ENCODE data around the gene ALPK1.
"Not testable (repeated sequence)": the region's sequence is repeated elsewhere in the genome, so short reads cannot be mapped to it uniquely, and the experiment has no call there.

Gene ALPK1

DNA sequence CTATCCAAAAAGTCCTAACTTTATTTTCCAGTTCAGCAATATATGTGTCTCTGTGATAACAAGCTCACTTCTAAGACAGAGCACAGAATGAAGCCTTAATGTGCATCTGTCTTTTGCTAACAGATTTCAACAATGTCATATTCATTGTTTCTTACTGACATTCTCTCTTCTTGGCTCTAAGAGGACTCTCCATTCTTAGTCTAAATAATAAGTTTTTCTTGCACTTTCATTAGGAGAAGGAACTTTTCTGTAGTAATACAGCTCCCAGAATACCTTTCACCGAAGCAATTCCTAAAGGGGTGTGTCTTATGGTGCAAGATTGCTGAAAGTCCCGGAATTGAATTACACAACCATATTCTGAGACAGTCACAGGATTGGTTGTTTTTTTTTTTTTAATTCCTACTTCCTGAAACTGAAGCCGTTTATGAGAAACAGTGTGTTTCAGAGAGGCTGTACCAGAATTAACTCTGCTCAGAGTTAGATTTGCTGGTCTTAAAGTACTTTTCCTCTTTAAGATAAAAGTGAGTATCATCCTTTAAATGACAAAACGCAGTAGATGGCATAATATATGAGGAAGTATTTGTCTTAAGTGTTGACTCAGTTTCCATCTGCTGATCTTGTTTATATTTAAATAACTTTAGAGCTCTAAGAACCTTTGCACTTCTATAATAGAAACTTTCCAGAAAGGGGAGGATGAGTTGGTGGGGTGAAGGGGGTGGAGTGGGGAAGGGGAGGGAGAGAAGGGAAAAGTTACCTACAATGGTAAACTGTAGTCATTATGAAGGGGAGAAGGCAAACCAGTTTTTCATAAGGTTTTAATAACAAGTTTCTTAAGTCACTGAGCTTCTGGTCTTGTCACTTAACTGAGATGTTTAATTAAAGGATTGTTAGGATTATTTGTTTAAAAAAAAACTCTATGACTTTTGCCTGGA lies at the start of gene ALPK1:
ALPK1 (plus strand) TSS at position 421 of the 932 bp plus-strand sequence.
- DNase-seq (ENCODE audit: low read depth in 2 of 2), result no peak

DNA sequence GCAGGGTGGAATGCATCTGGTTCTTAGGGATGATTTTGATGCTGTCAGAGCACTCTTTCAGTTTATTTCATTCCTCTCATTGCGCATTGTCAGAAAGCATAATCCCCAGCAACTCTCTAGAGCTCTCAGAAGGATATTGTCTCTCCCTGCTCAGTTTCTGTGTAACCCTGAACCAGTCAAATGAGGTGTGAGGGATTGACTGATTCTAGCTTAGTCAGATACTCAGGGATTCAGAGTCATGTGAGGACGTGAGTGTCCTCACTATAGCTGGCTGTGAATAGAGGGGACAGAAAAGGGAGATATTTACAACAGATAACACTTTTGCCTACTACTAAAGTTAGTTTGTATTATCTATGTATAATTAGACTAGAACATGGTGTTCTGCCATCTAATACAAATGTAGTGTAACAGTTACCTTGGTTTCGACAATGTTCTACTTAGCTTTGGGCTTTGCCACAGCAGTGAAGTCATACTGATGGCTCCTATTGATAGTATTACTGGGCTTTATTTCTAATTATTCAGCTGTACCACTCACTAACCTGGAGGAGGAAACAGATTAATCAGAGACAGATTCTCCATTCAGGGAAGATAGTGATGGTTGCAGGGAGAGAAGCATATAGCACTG lies 46.0 kb upstream of the ALPK1 start:
- DNase-seq (ENCODE audit: low read depth in 2 of 2), result no peak

DNA sequence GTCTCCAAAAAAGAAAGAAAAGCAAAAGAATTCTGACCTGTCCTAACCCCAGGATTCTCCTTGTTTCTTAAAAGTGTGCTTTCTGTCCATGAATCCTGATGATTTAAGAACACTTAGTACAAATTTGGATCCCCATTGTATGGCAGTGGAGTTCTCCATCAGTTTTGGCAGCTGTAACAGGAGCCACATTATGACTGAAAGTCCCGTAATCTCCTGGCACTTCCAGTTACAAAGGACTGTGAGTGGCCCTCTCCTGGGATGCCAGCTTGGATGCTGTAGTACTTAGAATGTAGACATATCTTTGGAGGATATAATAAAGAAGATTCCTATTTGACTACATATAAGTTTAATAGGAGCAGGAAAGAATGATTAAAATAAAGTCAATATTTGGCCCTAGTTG lies 44.9 kb upstream of the ALPK1 start:
- no peak for DNase-seq (ENCODE audit: low read depth in 2 of 2)

DNA sequence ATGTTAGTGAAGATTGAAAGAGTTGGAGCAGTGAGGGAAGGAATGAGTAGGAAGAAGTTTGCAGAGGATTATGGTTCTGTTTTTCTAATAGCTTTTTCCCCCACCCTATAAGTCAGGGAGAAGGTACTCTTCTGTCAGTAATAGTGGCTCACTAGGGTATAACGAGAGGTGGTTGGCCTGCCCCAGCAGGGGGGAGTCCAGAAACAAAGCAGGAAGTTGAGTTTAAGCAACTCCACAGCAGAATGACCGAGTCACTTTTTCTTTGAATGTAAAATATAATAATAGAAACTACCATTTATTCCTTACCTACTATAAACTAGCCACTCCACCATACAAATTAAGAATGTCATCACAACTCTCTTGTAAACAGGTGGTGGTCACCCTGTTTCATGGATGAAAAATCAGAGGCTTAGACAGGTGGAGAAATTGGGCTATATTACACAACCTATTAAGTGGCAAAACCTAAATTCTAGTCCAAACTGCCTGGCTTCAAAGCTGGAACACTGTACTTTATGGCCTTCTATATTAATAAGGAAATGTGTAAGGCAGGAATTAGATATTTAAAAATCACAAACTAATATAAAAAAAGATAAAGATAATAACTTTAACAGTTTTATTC lies 43.7 kb upstream of the ALPK1 start:
- DNase-seq (ENCODE audit: low read depth in 2 of 2), result no peak

DNA sequence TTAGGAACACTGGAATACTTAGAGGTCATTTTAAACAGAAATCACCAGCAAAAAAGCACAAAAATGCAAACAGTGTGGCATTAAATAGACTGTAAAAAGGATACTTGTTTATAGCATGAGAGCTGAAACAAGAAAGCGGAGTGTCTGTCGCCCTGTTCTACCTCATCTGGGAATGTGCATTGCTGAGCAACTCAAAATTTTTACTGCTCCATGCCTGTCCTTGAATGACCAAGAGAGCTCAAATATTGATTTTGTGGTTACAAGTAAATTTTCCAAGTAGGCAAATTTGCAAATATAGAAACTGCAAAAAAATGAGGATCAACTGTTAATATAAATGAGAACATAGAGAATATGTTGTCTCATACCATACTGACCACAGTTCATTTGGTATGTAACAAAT lies 40.1 kb upstream of the ALPK1 start:
- no peak for DNase-seq (ENCODE audit: low read depth in 2 of 2)

DNA sequence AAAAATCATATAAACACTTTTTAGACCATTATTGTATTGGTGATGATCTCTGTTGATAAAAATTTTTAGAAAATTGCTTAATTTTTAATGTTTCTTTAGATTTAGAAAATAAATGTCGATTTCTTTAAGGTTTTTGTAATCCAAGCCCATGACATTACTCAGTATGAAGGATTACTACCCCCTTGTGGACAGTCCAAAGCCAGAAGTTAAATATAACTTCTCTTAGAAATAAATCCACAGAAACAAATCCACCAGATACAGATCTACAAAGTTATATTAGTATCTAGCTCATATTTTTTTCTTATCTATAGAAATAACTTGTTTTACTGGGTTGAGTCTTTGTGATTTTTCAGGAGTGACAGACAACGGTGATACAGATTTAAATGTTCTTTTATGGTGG lies 30.3 kb upstream of the ALPK1 start:
- no peak for DNase-seq (ENCODE audit: low read depth in 2 of 2)

DNA sequence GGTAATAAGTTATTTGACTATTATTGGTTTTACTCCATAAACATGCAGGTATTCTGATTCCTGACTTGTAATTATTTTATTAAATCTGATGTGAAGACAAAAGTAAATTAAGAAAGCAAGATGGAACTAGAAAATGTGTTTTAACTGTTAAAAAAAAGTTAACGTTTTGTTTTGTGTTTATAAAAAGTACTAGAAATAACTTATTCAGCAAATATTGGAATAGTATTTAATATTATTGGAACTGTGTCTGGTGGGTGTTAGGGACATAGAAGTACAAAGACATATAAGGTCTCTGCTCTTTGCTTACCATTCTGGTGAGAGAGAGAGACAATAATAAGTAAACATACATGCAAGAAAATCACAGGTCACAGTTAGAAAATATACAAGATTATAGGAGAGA lies 27.1 kb upstream of the ALPK1 start:
- no peak for DNase-seq (ENCODE audit: low read depth in 2 of 2)

DNA sequence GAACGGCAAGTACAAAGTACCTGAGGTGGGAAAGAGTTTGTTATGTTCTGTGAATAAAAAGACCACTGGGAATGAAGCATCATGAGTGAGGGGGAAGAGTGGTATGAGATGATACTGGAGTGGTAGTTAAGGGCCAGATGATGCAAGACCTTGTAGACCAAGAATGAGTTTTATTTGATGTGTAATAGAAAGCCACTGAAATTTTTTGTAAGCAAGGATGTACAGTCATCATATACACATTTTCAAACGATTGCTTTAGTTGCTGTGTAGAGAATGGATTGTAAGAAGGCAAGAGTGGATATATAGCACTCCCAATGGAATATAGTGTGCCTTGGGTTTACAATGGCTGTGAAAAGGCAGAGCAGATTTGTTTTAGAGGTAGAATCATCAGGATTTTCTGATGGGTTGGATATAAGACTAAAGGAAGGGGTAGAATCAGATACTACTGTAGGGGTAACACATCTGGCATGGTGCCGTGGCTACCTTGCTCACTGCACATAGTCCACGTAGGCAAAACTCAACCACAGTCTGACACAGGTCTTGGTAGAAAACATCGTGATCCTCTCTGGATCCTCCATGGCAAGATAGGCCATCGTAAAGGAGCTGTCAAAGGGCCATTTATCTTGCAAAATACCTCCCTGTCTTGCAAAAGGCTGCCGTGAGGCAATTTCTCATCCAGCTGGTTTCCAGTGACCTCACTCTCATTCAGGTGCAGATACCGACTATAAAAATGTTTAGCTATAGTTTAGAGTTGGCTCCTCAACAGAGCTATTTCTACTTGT lies 26.3 kb upstream of the ALPK1 start:
- no peak for DNase-seq (ENCODE audit: low read depth in 2 of 2)

DNA sequence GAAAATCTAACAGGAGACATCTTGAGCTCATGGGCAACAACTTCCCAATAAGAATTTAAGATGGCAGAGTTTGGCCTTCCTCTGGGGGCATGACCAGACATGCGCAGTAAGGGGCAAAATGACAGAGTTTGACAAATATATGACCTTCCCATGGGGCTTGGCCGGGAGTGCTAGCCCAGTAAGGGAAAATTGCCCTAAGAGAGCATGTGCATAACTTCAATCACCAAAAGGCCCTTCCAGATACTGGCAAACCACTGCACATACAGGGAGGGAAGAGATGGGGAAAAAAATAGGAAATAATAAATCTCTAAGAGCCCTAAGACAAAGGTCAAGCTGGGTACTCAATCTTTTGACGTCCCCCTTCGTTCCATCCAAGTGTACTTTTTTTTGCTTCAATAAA lies 24.9 kb upstream of the ALPK1 start:
- no peak for DNase-seq (ENCODE audit: low read depth in 2 of 2)

DNA sequence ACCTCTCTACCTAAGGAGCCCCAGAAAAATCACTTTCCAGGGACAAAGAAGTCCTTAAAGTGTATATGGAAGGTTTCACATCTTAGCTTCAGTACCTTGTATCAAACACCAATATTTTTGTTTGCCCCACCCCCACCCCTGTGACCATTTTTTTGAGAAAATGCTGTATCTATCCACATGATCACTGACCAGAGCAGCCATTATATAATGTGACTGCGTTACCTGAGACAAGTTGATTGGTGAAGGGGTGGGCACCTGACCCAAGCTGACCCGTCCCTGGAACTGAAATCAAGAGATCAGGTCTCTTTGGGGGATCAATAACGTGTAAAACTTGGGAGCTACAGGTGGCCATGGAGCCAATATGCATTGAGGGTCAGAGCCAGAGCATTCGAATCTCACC lies 22.2 kb upstream of the ALPK1 start:
- DNase-seq (ENCODE audit: low read depth in 2 of 2), result no peak

DNA sequence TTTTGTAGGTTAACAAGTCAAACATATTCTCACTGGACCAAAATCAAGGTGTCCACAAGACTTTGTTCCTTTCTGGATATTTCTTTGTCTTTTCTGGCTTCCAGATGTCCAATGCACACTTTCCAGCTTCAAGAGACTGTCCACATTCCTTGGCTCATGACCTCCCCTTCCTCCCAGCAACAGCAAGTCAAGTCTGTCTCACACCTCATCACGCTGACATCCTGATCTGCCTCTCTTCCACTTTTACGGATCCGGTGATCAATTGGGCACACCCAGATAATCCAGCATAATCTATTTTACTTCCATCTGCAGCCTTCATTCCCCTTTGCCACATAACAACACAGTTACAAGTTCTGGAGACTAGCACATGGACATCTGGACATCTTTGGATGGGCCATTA lies 21.1 kb upstream of the ALPK1 start:
- DNase-seq (ENCODE audit: low read depth in 2 of 2), result no peak

DNA sequence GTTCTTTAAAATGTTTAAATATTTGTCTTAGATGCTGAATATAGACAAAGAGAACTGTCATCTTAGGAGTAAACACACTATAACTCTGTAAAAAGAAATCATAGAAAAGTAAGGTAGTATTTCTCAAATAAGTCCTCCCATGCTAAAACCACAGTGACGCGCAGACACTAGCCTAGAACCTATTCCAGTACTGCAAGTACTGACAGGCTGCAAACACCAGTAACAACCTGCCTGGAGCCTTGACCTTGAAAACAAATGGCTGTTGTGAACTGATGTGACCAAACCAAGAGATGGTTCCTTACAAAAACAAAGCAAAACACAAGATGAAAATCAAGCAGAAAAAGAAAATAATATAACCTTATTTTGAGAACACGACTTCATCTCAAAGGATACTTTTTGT lies 19.9 kb upstream of the ALPK1 start:
- DNase-seq (ENCODE audit: low read depth in 2 of 2), result no peak

DNA sequence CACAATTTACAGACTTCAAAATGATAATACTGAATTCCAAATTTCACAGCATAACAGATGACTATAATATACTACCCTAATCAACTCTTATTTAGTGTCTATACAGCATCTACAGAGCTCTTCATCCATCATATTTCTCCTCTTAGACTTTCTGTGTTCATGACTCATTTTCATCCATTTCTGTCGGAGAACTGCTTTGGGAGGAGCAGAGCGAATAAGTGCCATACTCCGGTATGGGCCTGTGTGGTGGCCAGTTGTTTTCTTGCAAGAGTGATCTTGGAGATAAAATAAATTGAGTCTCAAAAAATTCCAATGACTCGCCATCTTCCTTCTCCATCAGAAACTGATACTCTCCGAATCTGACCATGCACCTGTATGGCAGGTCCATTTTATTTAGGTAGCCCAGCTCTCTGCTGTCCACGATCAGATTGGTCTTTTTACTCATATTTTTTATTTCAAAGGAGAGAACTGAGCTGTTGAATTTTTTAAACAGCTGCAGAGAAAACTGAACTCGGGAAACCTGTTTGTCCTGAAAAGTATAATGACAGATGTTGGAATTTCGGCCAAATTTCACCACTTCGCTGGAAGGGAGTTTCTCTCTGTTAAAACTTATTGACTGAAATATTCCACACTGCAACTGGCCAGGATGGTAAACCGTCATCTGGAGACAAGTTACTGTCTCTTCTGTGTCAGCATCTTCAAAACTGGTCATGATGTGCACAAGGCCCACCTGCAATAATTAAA lies 19.3 kb upstream of the ALPK1 start:
- no peak for DNase-seq (ENCODE audit: low read depth in 2 of 2)

DNA sequence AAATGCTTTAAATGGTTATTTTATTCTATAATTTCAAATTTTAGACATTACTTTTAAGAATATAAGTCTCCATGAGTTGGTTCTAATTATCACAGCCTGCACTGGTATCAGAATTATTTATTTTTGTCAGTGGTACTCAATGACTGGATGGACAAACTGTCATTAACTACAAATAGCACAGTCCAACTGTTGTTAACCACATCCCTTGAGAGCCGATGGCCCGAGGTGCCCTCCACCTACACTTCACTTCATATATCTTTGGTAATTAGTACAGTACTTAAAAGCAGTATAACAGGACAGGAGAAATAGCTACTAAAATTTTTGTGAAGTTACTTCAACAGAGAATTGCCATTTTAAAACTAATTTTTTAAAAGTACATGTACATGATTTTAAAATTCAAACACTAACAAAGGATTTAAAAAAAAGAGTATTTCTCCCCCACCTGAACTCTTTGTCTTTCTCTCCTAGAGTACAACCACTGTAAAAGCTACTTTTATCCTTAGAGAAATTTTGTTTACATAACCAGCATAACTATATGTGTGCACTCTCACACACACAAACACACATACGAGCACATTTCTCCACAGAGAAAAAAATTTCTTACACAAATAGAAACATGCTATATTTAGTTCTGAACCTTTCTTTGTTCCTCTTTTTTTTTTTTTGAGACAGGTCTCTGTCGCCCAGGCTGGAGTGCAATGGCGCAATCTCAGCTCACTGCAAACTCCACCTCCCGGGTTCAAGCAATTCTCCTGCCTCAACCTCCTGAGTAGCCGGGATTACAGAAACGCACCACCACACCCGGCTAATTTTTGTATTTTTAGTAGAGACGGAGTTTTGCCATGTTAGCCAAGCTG lies 17.9 kb upstream of the ALPK1 start:
- no peak for DNase-seq (ENCODE audit: low read depth in 2 of 2)

DNA sequence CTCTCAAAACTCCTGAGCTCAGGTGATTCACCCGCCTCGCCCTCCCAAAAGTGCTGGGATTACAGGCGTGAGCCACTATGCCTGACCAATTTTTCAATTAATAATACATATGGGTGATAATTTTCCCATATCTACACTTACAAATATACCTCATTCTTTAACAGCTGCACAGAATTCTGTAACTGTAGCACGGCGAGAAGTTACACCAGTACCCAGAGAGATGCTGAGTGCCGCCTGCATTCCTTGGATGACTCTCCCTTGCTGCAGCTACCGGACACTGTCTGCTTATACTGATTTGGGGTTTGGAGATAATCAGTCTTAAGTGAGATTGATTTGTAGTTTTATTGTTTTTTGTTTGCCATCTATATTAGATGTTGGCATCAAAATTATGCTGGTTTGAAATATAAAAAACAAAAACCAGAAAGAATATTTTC lies 17.3 kb upstream of the ALPK1 start:
- DNase-seq (ENCODE audit: low read depth in 2 of 2), result no peak

DNA sequence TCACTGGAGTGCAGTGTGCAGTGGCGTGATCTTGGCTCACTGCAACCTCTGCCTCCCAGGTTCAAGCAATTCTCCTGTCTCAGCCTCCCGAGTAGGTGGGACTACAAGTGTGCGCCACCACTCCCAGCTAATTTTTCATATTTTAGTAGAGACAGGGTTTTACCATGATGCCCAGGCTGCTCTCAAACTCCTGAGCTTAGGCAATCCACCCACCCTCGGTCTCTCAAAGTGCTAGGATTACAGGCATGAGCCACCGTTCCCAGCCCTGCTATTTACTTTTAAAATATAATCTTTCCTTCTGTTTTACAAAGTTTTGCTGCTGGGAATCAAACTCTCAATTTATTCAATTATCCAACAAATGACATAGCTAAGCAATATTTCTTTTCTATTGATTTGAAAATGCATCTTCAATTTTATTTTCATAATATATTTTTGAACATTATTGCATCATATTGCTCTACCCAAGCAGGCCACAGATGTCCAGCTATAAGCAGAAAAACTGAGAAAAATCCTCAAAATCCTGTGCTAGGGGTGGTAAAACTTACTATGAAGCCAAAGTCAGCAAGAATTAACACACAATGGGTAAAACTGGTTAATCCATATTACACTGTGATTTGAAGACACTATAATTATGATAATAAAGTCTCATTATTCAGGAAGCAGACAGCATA lies 16.6 kb upstream of the ALPK1 start:
- no peak for DNase-seq (ENCODE audit: low read depth in 2 of 2)

DNA sequence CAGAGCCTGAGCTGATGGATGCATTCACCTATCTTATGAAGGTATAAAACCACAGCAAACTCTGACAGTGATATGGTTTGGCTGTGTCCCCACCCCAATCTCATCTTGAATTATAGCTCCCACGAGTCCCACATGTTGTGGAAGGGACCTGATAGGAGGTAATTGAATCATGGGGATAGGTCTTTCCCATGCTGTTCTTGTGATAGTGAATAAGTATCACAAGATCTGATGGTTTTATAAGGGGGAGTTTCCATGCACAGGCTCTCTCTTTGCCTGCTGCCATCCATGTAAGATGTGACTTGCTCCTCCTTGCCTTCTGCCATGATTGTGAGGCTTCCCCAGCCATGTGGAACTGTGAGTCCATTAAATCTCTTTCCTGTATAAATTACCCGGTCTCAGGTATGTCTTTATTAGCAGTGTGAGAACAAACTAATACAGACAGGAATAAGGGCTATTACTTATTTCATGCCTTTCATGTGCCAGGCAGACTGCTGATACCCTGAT lies 15.2 kb upstream of the ALPK1 start:
- not testable (repeated sequence) for DNase-seq (ENCODE audit: low read depth in 2 of 2)

DNA sequence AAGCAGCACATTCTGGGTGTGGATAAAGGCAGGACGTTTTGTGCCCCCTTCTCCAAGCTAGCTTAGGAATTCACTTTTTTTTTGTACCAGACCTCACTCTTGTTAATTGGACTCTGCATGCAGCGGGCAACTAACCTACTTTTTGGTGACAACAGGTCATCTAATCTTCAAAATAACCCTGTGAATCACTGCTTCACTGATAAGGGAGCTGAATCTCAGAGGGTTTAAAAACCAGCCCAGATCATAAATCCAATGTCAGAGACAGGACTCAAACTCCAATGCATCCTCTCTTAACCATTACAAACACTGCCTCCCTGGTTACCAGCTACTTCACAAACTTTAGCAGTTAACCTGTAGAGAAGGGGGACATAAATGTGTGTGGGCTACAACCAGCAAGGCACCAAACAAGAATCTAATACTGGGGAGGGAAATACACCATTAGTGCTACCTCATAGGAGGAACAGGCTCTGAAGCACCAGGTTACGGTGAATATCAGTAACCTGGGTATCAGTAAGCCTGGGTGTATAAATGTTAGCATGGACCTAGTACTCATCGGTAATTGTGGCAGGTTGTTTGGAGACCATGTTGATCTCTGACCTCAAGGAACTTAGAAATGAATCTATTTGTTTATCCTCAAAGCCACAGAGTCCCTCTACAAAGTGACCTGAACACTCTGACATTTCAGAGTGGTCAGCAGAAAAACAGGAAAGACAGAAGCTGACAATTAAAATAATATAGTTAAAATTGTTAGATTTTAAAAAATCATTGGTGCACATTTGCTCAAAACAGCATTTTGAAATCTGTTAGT lies 14.1 kb upstream of the ALPK1 start:
- no peak for DNase-seq (ENCODE audit: low read depth in 2 of 2)

DNA sequence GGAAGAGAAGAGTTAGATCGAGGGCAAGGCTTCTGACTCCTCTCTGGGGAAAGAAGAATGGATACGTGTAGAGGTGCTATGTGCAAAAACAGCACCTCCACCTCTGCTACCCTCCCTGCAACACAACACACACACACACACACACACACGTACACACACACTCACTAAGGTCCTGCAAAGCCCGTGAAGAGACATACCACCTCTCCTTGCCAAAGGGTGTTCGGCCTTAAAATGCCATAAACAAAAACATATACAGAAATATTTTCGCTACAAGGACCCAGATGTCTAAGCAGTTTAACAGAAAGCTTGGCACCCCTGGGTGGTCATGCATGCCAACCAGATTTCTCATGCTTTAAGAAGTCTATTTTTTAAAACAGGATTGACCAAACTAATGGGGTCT lies 13.0 kb upstream of the ALPK1 start:
- no peak for DNase-seq (ENCODE audit: low read depth in 2 of 2)

Measured in activated CD4-positive, alpha-beta T cell treated with anti-CD3 and anti-CD28 coated beads for 24 hours (primary cell).